GM12873 (cell line): ENCODE data around the gene COPS3.

Source experiments
- TF ChIP-seq, protein P1 (sequence below): IDR thresholded peaks from 2 replicates; pipeline ENCODE4 v1.5.1; 2012; ENCODE audit warnings: low read depth, mild to moderate bottlenecking, moderate library complexity, low read length, control low read depth; ENCODE audit not compliant: insufficient read depth; ENCODE audit errors: missing control alignments

COPS3 gene

DNA sequence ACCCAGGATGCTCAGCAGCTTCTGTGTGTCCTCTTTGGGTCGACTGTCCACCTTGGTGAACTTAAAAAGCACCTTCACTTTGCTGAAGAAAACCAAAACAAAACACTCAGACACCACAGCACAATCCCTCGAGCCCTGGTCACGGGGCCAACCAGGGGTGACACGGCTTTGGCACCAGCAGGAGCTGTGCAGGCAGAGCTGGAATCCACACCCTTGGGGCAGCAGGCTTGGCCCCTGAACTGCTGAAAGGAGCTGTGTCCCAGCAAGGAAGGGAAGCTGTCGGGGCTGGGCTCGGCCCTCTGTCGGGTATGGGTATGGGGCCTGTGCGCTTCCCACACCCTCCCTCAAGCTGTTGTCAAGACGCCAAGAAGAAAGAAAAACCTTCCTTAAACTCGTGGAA, 67.3 kb downstream of the COPS3 start:
- TF ChIP-seq, protein P1, sequence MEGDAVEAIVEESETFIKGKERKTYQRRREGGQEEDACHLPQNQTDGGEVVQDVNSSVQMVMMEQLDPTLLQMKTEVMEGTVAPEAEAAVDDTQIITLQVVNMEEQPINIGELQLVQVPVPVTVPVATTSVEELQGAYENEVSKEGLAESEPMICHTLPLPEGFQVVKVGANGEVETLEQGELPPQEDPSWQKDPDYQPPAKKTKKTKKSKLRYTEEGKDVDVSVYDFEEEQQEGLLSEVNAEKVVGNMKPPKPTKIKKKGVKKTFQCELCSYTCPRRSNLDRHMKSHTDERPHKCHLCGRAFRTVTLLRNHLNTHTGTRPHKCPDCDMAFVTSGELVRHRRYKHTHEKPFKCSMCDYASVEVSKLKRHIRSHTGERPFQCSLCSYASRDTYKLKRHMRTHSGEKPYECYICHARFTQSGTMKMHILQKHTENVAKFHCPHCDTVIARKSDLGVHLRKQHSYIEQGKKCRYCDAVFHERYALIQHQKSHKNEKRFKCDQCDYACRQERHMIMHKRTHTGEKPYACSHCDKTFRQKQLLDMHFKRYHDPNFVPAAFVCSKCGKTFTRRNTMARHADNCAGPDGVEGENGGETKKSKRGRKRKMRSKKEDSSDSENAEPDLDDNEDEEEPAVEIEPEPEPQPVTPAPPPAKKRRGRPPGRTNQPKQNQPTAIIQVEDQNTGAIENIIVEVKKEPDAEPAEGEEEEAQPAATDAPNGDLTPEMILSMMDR = no peak

DNA sequence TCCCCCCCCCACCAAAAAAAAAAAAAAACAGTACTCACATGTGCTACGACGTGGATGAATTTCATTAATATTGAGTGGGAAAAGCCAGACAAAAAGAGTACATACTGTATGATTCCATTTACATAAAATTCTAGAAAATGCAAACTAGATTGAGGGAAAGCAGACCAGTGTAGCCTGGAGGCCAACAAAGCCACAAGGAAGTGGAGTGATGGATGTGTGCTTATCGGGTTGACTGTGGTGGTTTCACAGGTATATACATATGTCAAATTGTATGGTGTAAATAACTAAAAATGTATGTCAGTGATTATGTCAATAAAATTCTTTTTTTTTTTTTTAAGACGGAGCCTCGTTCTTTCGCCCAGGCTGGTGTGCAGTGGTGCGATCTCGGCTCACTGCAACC, 73.0 kb downstream of the COPS3 start:
- TF ChIP-seq, protein P1 = no peak

DNA sequence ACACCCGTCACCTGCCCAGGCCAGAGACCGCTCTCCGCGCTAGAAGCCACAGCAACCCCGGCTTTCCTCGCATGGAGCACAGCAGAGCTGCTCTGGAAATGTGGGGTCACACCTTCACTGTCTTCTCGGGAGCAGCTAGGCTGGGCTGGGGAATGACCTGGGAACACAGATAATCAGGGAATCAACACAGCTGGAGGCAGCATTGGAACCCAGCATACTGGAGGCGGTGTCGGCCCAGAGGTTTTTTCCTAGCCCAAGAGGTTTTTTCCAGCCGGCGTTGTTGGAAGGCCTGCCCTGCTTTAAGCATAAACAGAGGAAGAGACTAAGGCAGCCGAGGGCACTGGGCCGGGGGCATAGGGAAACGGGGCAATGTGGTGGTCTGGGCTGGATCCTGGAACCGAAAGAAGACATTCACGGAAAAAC, 74.1 kb downstream of the COPS3 start:
- TF ChIP-seq, protein P1 = no peak

DNA sequence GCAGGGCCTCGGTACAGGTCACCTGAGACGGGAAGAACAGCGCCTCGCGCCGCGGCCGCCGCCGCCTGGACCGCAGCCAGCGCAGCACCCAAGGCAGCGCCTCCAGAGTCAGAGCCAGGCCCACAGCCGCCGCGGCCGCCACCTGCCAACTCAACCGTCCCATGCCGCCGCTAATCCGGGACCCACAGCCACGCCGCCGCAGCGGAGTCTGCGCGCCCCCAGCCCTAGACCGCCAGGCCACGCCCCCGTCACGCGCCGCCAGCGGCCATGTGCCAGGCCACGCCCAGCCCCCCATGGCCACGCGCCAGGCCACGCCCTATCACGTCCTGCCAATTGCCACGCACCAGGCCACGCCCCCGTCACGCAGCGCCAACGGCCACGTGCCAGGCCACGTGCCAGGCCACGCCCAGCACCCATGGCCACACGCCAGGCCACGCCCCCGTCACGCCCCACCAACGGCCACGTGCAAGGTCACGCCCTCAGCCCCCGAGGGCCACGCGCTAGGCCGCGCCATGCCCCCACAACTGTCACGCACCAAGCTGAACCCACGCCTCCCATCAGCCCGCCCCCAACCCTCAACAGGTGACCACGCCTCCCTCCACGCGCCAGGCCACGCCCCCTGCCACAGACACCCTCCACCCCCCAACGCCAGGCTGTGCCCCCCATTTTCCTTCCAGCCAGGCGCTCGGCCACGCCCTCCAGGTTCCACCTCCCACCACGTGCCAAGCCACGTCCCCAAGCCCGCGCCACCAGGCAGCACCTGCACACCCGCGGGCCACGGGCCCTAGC, 74.7 kb downstream of the COPS3 start, which contains the start of gene PLD6:
PLD6 (minus strand) TSS at position 210 of the 789 bp plus-strand sequence; CDS start at position 163, 47 bp downstream.
- TF ChIP-seq, protein P1 = no peak

GRCh38 chr17:17205368-17206123, 75.5 kb downstream of the COPS3 start:
- TF ChIP-seq, protein P1 = no peak

DNA sequence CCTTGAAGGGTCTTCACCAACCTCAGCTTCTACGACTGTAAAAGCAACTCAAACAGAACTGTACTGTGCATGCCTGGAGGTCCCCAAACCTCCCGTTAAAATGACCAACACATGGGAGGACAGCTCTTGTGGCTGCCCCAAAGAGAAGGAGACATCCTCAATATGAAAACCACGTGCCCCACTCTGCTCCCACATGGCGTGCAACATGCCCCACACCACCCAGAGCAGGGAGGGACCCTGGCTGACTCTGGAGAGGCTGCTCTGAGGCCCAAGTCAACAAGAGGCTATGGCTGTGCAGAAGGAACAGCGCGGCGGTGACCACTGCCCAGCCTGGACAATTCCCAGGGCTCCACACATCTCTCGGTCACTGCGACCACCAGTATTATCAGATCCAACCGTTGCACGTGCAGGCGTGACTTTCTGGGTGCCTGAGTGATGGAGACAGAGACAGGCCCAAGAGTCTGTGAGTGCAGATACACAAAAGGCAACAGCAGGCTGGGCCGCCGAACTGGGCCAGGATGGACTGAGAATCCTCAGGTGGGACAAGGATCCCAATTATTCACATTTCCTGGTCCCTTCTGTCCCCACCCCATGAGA, 76.3 kb downstream of the COPS3 start:
- TF ChIP-seq, protein P1 = no peak

DNA sequence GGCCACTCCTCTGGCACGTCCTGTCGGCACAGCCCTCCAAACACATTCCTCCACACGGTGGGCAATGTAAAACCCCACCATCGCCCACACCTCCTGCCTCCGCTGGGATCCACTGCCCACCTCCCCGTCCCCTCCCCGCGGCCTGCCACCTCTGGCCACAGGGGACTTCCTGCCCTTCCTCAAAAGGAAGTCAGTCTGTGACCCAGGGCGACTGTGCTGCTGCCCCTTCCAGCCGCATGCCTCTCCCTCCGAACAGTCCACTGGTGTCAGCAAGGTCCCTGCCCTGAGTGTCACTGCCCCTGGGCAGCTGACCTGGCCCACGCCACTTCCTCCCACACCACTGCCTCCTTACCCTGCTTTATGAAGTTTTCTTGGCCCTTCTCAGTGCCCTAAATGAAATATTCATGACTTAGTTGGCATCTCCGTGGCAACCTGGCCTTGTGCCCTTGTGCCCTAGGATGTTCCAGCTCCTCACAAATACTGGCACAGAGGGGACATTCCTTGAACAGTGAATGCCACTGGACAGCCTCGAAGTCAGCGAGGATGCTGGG, 76.9 kb downstream of the COPS3 start:
- TF ChIP-seq, protein P1 = no peak
